ENCODE measurements around the gene RALGDS.

The RALGDS gene

DNA sequence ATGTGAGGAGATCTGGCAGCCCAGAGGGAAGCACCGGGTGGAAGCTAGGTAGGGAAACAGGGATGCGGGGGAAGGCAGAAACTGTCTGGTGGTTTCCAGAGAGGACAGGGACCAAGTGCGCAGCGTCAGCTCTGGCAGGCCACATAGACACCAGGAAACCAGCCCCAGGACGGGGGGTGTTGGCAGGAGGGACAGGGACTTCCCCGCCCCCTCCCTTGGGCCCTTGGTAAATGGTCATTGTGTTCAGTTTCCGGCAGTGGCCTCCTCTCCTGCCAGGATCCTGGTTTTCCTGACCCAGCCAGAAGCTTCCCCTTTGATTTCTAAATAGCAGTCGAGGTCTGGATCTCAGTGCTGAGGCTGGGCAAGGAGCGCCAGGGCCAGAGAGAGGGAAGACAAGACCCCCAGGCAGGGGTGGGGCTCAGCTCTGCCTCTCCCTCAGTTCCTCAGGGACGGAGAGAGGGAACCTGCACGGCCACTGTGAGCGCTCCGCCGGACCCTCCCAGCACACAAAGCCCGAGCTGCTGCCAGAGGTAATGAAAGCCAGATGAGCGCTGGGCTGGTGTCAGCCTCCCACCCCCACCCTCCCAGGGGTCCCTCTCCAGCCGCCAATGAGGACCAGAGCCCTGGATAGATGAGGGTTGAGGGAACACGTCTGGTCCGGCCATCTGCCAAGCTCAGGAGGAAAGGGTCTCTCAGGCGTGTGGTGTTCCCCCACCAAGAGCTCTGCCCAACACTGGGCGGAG is 1.8 kb downstream of the RALGDS start:
- no peak for DNase-seq (ENCODE audit: low read depth)

DNA sequence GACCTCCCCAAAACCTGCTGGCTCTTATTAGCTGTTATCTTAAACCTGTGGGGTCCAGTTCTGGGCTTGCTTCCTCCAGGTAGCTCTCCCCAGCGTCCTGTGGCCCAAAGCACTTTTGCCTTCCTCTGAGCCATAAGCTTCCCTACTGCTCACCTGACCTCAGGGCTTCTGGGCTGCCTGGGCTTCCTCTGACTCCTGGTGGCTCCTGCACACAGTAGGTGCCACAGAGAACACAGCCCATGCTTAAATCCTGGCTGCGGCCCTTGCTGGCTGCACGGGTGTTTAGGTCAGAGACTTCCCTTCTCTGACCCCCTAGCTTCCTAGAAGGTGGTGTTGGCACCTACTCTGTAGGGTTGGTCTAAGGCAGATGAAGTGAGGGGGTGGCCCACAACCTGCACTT is 2.5 kb downstream of the RALGDS start:
- no peak for DNase-seq (ENCODE audit: low read depth)

DNA sequence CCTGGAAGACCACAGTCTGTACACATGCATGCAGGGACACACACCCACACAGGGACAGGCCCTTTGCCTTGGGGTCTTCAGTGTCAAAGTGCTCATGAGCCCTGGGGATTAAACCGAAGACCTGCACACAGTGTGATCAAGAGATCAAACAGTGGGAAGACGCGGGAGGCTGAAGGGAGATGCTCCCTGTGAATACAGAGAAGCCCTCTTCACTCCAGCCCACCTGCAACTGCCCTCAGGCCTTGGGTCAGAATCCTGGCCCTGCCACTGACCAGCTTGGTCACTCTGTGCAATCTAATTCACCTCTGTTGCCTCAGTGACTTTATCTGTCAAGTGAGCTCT is 2.9 kb downstream of the RALGDS start:
- no peak for DNase-seq (ENCODE audit: low read depth)

DNA sequence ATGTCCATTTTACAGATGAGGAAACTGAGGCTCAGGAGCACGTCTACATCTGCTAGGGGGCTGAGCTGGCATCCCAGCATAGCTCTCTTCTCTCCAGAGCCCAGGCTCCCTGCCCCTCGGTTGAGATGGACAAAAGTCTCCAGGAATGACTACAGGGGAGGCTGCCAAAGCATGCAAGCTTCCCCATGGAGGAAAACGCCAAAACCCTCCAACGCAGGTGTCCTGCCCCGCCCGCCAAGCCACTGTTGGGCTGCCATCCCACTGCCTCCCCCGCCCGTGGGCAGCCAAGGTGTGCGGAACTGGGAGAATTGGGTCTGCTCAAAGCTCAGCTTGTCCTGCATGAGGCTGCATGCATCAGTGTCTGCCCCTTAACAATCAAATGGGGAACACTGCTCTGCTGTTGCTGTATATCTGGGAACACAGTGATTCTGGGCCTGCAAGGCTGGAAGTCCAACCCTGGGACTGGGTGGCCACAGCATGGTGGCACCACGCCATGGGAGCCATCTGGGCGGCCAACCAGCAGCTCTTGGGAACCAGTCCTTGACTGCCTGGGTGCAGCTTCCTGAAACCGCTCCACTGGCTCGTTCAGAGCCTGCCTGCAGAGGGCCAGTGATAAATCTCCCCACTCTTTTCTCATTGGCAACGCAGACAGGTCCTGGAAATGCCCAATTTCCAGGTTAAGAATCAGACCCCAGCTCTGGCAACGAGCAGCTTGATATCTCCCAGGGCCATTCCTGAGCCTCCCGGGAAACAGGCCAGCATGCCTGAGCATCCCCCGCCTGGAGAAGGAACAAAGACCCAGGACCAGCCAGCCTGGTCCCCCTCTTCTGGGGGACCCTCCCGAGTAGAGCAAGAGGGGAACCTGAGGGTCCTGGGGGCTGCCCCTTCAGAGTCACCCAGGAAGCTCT is 3.5 kb downstream of the RALGDS start:
- no peak for DNase-seq (ENCODE audit: low read depth)

DNA sequence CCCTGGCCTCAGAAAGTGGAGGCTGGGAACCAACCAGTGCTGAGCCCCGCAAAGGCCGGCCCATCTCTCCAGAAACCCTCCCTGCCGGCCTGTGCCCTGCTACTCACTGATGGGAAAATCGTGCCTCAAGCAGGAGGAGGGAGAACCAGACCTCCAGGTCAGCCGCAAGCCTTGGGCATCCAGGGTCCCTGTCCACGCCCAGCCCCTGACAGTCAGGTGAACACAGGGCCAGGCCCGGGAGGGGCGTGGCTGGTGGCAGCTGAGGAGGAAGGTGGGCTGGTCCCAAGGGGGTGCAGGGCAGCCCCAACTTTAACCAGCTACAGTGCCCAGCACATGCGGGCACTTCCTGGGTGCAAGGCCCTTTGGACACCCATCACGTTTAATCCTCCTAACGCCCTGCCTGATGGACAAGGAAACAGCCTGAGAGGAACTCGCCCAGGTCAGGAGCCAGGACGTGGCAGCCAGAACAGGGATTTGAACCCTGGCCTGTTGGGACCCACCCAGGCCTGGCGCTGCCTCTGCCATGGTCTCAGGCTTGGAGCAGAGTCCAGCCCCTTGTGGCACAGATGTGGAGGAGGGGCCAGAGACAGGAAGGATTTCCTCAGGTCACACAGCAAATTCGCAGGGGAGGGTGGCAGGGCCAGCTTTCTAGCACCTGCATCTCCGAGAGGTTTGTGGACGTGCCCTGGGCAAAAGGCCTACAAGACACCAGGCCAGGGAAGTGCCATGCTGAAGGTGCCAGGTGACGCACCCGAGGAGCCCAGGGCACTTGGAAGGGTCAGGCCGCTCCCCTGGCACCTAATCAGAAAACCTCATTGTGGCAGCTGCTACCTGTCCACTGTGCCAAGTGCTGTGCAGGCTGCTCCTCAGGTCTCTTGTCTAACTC is 4.5 kb downstream of the RALGDS start:
- DNase-seq (ENCODE audit: low read depth) = no peak

DNA sequence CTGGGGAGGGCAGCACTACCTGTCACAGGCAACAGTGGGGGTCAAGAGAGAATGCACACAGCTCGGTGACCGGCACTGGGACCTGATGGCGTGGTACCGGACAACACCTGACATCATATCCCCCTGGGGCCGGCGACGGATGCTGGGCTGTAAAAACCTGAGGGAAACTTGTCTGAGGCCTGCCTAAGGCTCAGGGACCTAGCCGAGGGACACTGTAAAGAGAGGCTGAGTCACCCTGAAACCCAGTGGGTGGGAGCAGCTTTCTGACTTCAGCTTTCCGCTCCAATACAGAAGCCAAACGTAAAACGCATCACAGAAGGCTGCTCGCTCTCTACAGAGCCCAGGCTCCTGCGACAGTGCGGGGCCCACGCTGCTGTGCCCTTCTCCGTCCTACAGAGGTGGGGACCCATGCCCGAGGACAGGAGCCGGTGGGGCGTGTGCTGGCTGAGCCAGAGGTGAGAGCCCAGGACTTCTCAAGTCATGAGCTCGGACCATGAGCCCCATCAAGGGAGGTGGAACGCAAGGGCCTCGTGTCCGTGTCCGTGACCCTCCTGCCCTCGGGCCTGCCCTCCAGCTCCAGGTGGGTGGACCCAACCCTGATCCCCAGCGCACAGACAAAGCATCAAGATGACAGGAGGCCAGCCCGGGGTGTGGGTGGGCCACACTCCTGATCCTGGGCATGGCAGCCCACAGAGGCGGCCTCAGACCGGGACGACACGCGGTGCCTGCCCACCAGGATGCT is 5.3 kb downstream of the RALGDS start:
- DNase-seq (ENCODE audit: low read depth) = no peak

DNA sequence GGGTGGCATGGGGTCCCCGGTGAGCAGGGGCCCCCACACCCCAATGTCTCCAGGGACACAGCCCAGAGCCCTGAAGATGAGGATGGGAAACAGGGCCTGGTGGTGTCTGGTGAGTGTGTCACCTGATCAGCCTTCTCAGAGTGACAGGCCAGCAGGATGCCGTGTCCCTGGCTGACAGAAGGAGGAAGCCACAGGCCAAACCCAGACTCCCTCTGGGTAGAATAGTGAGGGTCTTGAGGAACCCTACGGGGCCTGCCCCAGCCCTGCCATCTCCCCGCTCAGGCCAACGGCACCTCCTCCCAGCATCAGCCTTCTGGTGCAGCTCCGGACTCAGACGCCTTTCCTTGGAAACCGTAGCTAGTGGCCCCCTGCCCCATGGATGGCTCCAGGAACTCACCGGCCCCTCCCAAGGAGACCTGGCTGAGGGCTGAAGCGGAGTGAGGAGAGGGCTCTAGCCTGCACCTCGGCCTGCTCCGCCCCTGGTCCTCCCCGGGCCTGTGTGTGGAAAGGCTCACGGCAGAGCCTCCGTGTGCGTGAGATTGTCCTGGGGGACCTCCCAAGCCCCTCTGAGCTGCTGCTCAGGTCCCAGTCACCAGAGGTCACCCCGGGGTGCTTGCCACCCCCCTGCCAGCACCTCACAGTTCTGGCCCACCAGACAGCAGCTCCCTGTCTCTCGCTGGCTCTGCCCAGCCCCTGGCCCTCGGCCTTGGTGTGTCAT is 6.0 kb downstream of the RALGDS start:
- DNase-seq (ENCODE audit: low read depth) = no peak

DNA sequence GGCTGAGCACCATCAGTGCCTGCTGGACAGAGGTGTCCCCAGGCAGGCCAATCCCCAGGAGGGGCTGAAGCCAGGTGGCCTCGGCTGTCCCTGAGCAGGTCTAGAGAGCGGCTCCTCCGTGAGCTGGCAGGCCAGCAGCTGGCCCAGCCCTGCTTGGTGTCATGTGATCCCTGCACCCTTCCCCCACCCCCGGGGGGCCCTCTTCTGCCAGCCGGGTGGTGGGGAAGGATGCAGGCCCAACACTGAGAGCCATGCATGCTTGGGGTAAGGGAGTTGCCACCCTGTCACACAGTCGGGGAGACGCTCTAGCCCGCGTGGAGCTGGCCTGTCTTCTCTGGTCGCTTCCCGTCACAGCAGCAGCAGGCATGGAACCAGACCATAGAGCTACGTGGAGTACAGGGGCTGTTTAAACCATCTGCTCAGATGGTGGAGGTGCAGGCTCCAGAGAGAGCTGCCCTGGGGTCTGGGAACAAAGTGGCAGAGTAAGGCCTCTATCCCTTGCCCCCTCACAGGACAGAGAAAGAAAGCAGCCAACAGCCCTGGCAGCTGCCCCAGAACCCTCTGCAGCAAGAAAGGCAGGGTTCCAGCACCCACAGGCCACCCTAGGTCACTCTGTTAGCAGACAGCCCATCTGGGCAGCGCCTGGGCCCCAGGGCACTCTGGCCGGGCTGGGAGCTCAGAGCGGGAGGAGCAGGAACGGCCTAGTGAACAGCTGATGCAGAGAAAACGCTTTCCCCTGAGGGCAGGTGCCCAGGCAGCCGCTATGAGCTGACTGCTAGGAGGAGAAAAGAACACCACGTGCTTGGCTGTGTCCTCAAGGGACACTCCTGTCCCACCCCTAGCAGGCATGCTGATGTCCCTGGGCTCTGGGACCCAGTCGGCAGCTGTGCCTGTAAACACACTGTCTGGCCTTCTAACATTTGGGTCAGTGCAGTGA is 6.8 kb downstream of the RALGDS start:
- DNase-seq (ENCODE audit: low read depth) = no peak

DNA sequence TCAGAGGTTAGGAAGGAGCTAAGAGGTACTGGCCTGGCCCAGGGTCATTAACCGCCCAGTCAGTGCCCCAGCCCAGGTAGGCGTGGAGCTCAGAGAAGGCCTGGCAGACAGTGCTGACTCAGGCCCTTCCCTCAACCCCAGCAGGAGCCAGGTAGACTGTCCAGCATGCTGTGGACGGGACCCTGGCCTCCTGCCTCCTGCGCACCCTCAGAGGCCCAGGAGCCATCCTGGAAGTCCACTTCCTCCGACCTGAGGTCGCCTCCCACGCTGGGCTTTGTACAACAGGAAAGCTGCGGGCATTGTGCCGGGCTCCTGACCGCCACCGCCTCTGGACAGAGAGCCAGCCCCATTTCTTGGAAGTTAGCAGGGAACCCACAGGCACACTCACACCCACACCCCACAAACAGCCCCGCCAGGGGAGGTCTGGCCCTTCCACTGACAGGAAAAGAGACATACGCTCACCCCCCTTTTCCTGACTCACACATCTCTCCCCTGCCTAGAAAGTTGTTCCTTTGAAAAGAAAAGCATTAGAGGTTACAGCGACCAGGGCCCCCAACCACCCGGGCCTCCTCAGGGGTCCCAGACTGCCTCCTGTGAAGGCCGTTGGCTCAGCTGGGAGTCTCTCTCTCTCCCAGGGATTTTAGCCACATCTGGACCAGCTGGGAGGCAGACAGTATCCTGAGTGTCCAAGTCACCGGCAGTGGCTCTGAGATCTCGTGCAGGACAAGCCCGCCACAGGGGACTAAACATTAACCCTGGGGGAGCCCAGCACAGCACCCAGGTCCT is 7.7 kb downstream of the RALGDS start:
- no peak for DNase-seq (ENCODE audit: low read depth)

DNA sequence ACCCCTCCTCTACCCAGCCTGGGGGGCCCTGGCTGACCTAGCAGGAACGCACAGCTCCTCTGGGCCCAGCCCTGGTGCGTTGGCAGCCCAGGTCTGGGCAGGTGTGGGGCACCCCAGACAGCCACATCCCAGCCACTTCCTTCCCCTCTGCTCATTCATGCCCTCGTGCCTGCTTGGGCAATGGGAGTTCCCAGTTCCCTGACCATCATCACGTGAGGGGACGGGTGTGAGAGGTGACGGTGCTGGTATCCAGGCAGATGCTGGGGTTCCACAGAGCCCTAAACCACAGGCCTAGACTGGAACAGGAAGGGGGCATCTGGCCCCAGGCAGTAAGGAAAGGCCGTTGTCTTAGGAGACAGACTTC is 8.4 kb downstream of the RALGDS start:
- no peak for DNase-seq (ENCODE audit: low read depth)

DNA sequence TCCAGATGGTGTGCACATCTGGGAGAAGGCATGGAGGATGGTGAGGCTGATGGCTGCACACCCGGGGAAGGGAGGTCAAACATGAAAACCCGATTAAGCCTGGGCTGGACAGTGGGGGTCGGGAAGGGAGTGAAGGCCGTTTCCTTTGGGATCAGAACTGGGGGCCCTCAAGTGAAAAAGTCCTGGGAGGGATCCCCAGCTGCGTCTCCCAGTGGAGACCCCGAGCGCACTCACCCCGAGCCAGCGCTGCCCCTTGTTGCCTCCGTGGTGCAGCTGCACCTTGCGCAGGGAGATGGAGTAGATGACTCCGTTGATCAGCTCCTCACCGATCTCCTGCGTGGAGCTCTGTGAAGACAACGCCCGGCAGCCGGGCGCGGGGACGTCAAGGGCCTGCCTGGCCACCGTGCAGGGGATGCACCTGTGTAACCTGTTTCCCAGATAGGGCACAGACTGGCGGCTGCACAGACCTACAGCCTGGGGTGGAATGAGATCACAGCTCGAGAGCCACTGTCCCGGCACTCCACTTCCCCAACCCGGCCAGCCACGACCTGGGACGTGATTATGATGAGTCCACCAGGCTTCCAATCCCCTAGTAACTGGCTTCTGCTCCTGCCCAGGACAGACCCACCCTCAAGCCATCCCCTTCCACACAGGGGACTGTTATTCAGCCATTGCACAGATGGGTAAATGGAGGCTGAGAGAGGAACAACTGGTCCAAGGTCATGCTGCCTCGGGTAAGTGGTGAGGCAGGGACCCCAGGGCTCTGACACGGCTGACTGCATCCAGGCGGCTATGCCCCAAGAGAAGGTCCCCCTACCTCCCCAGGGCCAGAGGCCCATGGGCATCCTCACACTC is 9.0 kb downstream of the RALGDS start:
- no peak for DNase-seq (ENCODE audit: low read depth)

DNA sequence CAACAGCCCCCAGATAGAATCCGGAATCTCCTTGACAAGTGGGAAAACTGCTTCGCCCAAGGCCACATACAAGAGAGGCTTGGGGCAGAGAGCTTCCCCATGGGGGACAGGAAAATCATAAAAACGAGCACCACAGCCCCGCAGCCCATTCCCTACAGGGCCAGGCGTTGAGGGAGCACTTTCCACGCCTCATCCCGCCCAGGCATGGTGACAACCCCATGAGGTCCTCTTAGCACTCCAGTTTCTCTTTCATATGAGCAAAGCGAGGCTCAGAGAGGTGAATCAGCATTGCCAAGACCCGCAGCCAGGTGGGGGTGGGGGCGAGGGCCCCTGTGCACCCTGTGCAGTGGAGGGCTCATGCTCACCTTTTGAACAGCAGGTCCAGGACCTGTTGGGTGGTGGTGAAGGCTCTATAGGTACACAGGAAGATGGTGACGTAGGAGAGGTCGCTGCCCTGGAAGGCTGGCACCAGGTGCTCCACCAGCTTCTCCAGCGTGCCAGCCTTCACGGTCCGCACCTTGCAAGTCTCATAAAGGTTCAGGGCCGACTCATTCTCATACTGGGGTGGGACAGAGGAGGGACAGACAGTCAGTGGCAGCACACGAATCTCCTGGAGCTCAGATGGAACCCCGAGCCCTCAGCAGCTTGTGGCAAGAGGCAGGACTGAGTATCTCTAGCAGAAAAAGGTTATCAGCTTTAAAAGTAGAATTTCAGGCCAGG is 10.9 kb downstream of the RALGDS start:
- no peak for DNase-seq (ENCODE audit: low read depth)

DNA sequence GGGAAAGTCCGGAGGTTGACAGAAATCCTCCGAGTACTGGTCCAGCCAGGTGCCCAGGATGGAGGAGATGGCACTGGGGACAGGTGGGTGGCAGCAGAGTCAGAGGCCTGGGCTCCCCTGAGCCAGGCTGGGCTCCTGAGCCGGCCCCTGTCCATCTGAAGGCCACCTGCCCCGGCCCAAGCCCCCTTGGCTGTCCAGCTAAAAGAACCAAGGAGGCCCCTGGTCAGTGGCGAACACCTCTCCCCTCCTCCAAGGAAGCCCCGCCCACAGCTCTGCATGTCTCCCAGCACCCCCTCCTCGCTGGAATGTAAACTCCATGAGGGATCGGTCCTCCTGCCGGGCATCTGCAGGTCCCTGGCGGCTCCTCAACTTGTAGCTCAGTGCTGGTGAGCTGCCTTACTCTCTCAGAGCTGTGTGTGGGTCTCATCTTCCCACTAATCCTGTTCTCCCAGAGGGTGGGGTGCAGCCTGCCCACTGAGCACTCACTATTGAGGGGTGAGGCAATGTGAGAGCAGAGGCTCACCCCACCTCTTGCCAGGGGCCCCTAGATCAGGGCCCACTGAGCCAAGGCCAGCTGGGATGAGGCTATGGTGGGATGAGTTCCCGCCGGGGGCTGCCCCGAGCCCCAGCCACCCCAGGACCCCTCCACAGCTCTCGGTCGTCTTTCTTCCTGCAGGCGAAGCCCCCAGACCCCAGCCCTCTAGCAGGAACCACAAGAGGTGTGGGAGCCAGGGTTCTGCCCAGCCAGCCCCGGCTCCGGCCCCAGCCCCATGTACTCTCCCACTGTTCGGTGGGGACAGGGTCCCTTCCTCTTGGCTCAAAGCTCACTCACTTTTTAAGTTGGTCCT is 12.0 kb downstream of the RALGDS start:
- no peak for DNase-seq (ENCODE audit: low read depth)

DNA sequence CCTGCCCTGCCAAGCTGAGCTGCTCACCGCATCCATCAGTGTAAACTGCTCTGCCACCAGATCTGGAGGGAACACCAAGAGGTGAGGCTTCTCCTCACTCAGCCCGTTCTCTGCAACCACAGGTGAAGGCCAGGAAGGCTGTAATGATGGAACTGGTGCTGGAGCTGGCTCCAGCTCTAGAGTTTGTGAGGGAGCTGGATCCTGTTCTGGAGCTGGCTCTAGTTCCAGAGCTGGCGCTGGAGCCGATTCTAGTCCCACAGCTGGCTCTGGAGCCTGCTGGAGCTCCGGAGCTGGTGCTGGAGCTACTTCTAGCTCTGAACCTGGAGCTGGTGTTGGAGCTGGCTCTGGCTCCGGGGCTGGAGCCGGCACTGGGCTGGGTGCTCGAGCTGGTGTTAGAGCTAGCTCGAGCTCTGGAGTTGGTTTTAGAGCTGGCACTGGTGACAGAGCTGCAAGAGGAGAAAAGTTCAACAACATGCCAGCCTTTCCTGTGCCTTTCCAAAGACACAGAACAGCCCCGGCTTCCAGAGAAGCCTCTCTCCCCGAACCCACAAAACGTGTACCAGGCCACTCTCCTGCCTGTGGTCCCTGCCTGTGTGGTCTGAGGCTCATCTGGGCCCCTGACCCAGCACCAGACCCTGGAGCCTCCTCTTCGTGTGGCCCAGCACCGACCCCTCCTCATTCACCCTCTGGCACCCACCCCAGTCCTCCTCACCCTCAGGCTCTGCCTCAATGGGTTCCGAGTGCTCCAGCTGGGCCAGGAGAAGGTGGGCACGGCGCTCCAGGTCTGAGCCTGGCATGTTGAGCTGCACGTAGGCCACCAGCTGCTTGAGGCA is 12.9 kb downstream of the RALGDS start:
- no peak for DNase-seq (ENCODE audit: low read depth)

DNA sequence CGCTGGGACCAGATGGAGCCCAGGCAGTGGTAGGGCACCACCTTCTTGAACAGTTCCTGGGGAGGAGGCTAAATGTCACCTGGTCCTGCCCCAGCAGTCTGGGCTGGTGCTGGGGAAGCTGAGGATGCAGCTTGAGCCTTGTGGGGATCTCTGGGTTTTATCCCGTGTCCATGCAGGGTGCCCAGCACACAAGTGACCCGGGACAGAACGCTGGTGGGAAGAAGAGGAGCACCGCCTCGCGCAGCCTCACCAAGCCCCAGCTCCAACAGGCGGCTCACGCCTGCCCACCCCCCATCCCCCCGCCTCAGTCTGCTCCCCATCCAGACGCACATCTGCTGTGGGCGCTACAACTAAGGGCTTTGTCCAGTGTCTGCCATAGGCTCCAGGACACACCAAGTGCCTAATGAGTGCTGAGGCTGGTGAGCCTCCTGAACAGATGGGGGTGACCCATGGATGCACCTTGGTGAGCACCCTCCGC is 13.8 kb downstream of the RALGDS start:
- no peak for DNase-seq (ENCODE audit: low read depth)
